HepG2 (cell line): ENCODE data around the gene C14orf119. TPM values are rescaled to one million over a fixed set of nuclear protein-coding genes. Genes with fewer than 3 reads are reported as not detected.

Experiments
- RXRA ChIP-seq: sonication (generic); formaldehyde crosslinking; IDR thresholded peaks from 2 replicates; pipeline ENCODE4 v1.5.1; 2020; ENCODE audit warnings: missing genetic modification reagents
- SIX4 ChIP-seq: sonication (generic); formaldehyde crosslinking; IDR thresholded peaks from 2 replicates; pipeline ENCODE4 v1.4.0; 2020; ENCODE audit warnings: missing genetic modification reagents
- SMYD3 ChIP-seq: sonication (generic); formaldehyde crosslinking; IDR thresholded peaks from 2 replicates; pipeline ENCODE4 v1.8.1; 2023; ENCODE audit warnings: mild to moderate bottlenecking, missing genetic modification reagents
- SNRNP70 ChIP-seq: fragments of 200-400 bp; formaldehyde crosslinking; IDR thresholded peaks from 2 replicates; pipeline ENCODE4 v1.6.1; 2017; ENCODE audit warnings: mild to moderate bottlenecking, low read depth, low read length, moderate library complexity
- ZBTB20 ChIP-seq: sonication (generic); formaldehyde crosslinking; IDR thresholded peaks from 2 replicates; pipeline ENCODE4 v1.8.1; 2023; ENCODE audit warnings: missing genetic modification reagents, low read depth, mild to moderate bottlenecking, borderline replicate concordance
- ZFP62 ChIP-seq: sonication (generic); formaldehyde crosslinking; IDR thresholded peaks from 2 replicates; pipeline ENCODE4 v1.4.0; 2020; ENCODE audit warnings: missing genetic modification reagents
- ZNF160 ChIP-seq: sonication (generic); formaldehyde crosslinking; IDR thresholded peaks from 2 replicates; pipeline ENCODE4 v1.8.0; 2022; ENCODE audit warnings: mild to moderate bottlenecking, inconsistent platforms, missing genetic modification reagents
- ZNF329 ChIP-seq: sonication (generic); formaldehyde crosslinking; IDR thresholded peaks from 2 replicates; pipeline ENCODE4 v1.9.0; 2021; ENCODE audit warnings: low read depth, mild to moderate bottlenecking, missing genetic modification reagents
- ZNF33B ChIP-seq: sonication (generic); formaldehyde crosslinking; IDR thresholded peaks from 2 replicates; pipeline ENCODE4 v1.5.1; 2020; ENCODE audit warnings: mild to moderate bottlenecking, missing genetic modification reagents
- ZNF563 ChIP-seq: sonication (generic); formaldehyde crosslinking; IDR thresholded peaks from 2 replicates; pipeline ENCODE4 v1.8.0; 2022; ENCODE audit warnings: mild to moderate bottlenecking, moderate library complexity, missing genetic modification reagents
- polyA plus RNA-seq, 8 experiments: library from polyadenylated mRNA; depleted of rRNA in 3 of 8; stranded (reverse) in 7 of 8; unstranded in 1 of 8; fragments of >200 nt; fragmentation: Illumina TruSeq in 4 of 8; extraction: Trizol in 4 of 8; gene quantifications; 2 replicates each; pipeline versions ENCODE4 v1.2.1 to v1.2.3, GENCODE V29; 2011 to 2016; ENCODE audit warnings: low read depth in 4 of 8, missing spikeins in 1 of 8, mixed read lengths in 1 of 8; ENCODE audit not compliant: insufficient read depth in 1 of 8
- total RNA-seq, 5 experiments: library from RNA; depleted of rRNA; stranded (reverse); fragments of >200 nt; fragmentation: Illumina TruSeq; extraction: Trizol; gene quantifications; 2 replicates each; pipeline ENCODE4 v1.2.3, GENCODE V29; 2016; ENCODE audit warnings: low read depth in 1 of 5
- TF ChIP-seq, protein P1 (sequence below): sonication (generic); formaldehyde crosslinking; IDR thresholded peaks from 2 replicates; pipeline ENCODE4 v1.4.0; 2020; ENCODE audit warnings: missing genetic modification reagents
- TF ChIP-seq, protein P2 (sequence below), 2 experiments: IDR thresholded peaks; 2 replicates each; pipeline ENCODE4 v1.6.1; 2011 to 2012; ENCODE audit warnings: low read length in 2 of 2, borderline replicate concordance in 1 of 2, low read depth in 1 of 2, mild to moderate bottlenecking in 1 of 2, moderate library complexity in 1 of 2
- TF ChIP-seq, protein P3 (sequence below): sonication (generic); formaldehyde crosslinking; IDR thresholded peaks from 2 replicates; pipeline ENCODE4 v1.4.0; 2020; ENCODE audit warnings: missing genetic modification reagents
- TF ChIP-seq, protein P4 (sequence below), 2 experiments: fragments of 450-650 bp in 1 of 2; sonication (generic) in 1 of 2; formaldehyde crosslinking in 1 of 2; IDR thresholded peaks; 2 replicates each; pipeline versions ENCODE4 v1.6.1 to v1.8.0; 2016 to 2022; ENCODE audit warnings: antibody characterized with exemption in 1 of 2, mild to moderate bottlenecking in 1 of 2, missing genetic modification reagents in 1 of 2

Gene C14orf119
- total and polyA plus RNA-seq, 2 of the 13 experiments (the other 11 are each of a cell fraction or from before 2014, with no cell fraction given): 117 to 206 TPM

DNA sequence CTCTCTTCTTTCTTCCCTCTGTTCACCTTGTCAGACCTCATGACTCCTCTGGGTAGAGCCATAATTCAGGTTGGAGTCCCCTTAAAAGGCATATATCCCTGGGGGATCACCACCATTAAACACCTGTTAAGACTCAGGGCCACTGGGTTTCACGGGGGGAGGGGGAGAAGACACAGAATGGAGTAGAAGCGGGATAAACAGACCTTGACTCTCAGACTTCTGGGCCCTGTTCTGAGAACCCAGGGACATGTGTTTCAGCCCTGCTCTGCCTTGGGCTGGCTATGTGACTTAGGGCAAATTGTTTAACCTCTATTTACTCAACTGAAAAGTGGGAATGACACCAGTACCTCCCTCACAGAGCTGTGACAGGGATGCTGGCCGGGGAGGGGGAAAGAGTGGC is 42.6 kb upstream of the C14orf119 start (continued):
- TF ChIP-seq ZBTB20 (0 out of 2 replicates have a peak, but pooled peaks have one; percentile 19), ZNF160 (CRISPR knock-in tag) (no peak), ZNF33B (CRISPR knock-in tag) (0 out of 2 replicates have a peak, but pooled peaks have one; percentile 41), ZNF563 (CRISPR knock-in tag) (0 out of 2 replicates have a peak, but pooled peaks have one; percentile 11), ZFP62 (CRISPR knock-in tag) (no peak), RXRA (CRISPR knock-in tag) (no peak), SMYD3 (CRISPR knock-in tag) (no peak), ZNF329 (CRISPR knock-in tag) (no peak), SIX4 (no peak), SNRNP70 (no peak)
- TF ChIP-seq, protein P1, sequence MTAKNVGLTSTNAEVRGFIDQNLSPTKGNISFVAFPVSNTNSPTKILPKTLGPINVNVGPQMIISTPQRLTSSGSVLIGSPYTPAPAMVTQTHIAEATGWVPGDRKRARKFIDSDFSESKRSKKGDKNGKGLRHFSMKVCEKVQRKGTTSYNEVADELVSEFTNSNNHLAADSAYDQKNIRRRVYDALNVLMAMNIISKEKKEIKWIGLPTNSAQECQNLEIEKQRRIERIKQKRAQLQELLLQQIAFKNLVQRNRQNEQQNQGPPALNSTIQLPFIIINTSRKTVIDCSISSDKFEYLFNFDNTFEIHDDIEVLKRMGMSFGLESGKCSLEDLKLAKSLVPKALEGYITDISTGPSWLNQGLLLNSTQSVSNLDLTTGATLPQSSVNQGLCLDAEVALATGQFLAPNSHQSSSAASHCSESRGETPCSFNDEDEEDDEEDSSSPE (CRISPR knock-in tag): no peak
- TF ChIP-seq, protein P2, sequence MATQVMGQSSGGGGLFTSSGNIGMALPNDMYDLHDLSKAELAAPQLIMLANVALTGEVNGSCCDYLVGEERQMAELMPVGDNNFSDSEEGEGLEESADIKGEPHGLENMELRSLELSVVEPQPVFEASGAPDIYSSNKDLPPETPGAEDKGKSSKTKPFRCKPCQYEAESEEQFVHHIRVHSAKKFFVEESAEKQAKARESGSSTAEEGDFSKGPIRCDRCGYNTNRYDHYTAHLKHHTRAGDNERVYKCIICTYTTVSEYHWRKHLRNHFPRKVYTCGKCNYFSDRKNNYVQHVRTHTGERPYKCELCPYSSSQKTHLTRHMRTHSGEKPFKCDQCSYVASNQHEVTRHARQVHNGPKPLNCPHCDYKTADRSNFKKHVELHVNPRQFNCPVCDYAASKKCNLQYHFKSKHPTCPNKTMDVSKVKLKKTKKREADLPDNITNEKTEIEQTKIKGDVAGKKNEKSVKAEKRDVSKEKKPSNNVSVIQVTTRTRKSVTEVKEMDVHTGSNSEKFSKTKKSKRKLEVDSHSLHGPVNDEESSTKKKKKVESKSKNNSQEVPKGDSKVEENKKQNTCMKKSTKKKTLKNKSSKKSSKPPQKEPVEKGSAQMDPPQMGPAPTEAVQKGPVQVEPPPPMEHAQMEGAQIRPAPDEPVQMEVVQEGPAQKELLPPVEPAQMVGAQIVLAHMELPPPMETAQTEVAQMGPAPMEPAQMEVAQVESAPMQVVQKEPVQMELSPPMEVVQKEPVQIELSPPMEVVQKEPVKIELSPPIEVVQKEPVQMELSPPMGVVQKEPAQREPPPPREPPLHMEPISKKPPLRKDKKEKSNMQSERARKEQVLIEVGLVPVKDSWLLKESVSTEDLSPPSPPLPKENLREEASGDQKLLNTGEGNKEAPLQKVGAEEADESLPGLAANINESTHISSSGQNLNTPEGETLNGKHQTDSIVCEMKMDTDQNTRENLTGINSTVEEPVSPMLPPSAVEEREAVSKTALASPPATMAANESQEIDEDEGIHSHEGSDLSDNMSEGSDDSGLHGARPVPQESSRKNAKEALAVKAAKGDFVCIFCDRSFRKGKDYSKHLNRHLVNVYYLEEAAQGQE (IDR thresholded peaks at IDR 0.05; ENCODE audit: borderline replicate concordance in 1 of 2, low read depth in 1 of 2, low read length in 2 of 2): no peak
- TF ChIP-seq, protein P3, sequence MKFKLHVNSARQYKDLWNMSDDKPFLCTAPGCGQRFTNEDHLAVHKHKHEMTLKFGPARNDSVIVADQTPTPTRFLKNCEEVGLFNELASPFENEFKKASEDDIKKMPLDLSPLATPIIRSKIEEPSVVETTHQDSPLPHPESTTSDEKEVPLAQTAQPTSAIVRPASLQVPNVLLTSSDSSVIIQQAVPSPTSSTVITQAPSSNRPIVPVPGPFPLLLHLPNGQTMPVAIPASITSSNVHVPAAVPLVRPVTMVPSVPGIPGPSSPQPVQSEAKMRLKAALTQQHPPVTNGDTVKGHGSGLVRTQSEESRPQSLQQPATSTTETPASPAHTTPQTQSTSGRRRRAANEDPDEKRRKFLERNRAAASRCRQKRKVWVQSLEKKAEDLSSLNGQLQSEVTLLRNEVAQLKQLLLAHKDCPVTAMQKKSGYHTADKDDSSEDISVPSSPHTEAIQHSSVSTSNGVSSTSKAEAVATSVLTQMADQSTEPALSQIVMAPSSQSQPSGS (CRISPR knock-in tag): no peak
- TF ChIP-seq, protein P4, sequence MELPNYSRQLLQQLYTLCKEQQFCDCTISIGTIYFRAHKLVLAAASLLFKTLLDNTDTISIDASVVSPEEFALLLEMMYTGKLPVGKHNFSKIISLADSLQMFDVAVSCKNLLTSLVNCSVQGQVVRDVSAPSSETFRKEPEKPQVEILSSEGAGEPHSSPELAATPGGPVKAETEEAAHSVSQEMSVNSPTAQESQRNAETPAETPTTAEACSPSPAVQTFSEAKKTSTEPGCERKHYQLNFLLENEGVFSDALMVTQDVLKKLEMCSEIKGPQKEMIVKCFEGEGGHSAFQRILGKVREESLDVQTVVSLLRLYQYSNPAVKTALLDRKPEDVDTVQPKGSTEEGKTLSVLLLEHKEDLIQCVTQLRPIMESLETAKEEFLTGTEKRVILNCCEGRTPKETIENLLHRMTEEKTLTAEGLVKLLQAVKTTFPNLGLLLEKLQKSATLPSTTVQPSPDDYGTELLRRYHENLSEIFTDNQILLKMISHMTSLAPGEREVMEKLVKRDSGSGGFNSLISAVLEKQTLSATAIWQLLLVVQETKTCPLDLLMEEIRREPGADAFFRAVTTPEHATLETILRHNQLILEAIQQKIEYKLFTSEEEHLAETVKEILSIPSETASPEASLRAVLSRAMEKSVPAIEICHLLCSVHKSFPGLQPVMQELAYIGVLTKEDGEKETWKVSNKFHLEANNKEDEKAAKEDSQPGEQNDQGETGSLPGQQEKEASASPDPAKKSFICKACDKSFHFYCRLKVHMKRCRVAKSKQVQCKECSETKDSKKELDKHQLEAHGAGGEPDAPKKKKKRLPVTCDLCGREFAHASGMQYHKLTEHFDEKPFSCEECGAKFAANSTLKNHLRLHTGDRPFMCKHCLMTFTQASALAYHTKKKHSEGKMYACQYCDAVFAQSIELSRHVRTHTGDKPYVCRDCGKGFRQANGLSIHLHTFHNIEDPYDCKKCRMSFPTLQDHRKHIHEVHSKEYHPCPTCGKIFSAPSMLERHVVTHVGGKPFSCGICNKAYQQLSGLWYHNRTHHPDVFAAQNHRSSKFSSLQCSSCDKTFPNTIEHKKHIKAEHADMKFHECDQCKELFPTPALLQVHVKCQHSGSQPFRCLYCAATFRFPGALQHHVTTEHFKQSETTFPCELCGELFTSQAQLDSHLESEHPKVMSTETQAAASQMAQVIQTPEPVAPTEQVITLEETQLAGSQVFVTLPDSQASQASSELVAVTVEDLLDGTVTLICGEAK (IDR thresholded peaks at IDR 0.05): no peak
- TF ChIP-seq, protein P4 (CRISPR knock-in tag; IDR thresholded peaks at IDR 0.05): no peak
